ENCODE measurements around the gene CEP83. TPM values are rescaled to one million over a fixed set of nuclear protein-coding genes. Genes with fewer than 3 reads are reported as not detected.

The CEP83 gene
- total RNA-seq, 1 experiment from 2014 or later = 19.2 TPM

DNA sequence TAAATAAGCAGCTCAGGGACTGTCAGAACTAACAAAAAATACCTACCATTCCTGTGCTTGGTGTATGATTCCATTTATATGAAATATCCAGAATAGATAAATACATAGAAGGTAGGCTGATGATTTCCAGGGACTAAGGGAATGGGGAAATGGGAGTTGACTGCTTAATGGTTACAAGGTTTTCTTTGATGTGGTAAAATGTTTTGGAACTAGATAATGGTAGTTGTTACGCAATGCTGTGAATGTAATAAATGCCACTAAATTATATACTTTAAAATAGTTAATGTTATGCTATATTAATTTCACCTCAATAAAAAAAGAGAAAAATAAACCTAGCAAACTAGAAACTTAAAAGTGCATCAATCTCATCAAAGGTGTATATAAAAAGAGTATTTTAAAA, 41.1 kb downstream of the CEP83 start:
- no peak overlapping the region for H3K9ac ChIP-seq (ENCODE audit: low read length)
- ChIA-PET CTCF (no interaction called here), RAD21 (ENCODE audit: low non-redundant PET in 1 of 2, low total read pairs in 2 of 2, uncharacterized antibody in 2 of 2, unreplicated experiment in 2 of 2) (no interaction called here), POLR2A (no interaction called here)
- peaks cover 0 to 6% of the 10 kb centered on the region in 2 experiments; a peak in 1 of 4 replicates for H3K36me3 ChIP-seq (ENCODE audit: control insufficient read depth in 1 of 2, insufficient read depth in 2 of 2, low read length in 2 of 2)
- DNase-seq (ENCODE audit: low read depth, low spot score) (no peak), ATAC-seq (no peak)
- H2AFZ ChIP-seq (ENCODE audit: low read depth, low read length, poor library complexity, severe bottlenecking) = no peak overlapping the region
- H3K9me3 ChIP-seq (ENCODE audit: control insufficient read depth in 1 of 2, insufficient read depth in 1 of 2, low read depth in 1 of 2, low read length in 2 of 2) = peaks cover 0 to 14% of the 10 kb centered on the region in 2 experiments; a peak in 3 of 4 replicates
- no TSS peak for BruUV-seq (replicated peaks)
- H3K4me3 ChIP-seq (replicated peaks in 1 of 2; ENCODE audit: low read depth in 1 of 2, low read length in 2 of 2) = no peak overlapping the region
- H3K27ac ChIP-seq (ENCODE audit: low read depth, low read length) = no peak overlapping the region
- peaks cover 58% of the 10 kb centered on the region for H3K79me2 ChIP-seq (ENCODE audit: insufficient read depth, low read length)
- H3K4me2 ChIP-seq (ENCODE audit: low read length) = no peak overlapping the region
- TF ChIP-seq CEBPB (IDR thresholded peaks at IDR 0.05; ENCODE audit: low read depth) = 0 out of 2 replicates have a peak, but pooled peaks have one; percentile 23
- TF ChIP-seq RAD21 (IDR thresholded peaks at IDR 0.05; ENCODE audit: low read depth) = no peak
- no peak for TF ChIP-seq POLR2A (IDR thresholded peaks at IDR 0.05; ENCODE audit: borderline replicate concordance, extremely low read depth, insufficient read depth, insufficient read length)
- H3K9me2 ChIP-seq (ENCODE audit: insufficient read depth) = no peaks in the 10 kb centered on the region
- H3K4me1 ChIP-seq (ENCODE audit: control insufficient read depth in 1 of 2, insufficient read depth in 2 of 2, low read length in 2 of 2) = no peaks in the 10 kb centered on the region
- no peaks in the 10 kb centered on the region for H3K27me3 ChIP-seq (ENCODE audit: insufficient read depth, low read length)
- intact Hi-C loops (cut with micrococcal nuclease) = no loop called here
- H4K20me1 ChIP-seq (ENCODE audit: insufficient read depth) = no peaks in the 10 kb centered on the region

DNA sequence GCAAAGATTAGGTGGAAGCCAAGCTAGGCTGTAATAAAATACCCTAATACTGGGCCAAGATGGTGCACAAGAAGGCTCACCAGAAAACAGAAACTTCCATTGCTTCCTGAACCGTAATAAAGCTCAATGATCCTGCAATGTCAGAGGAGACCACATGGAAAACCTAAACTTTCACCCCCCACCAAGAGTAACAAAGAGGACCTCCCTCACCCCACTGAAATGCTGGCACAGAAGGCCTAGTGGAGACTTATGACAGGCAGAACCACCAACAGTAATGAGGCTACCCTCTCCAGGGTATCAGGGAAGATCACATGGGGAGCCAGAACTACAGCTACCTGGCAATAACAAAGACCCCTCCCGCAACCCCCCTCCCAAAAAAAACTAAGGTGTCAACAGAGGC, 43.1 kb downstream of the CEP83 start:
- Histone ChIP-seq H3K4me1 (ENCODE audit: control insufficient read depth in 1 of 2, insufficient read depth in 2 of 2, low read length in 2 of 2) (no peaks in the 10 kb centered on the region), H3K9ac (ENCODE audit: low read length) (no peak overlapping the region), H3K27ac (ENCODE audit: low read depth, low read length) (no peak overlapping the region), H3K4me2 (ENCODE audit: low read length) (no peak overlapping the region), H4K20me1 (ENCODE audit: insufficient read depth) (no peaks in the 10 kb centered on the region), H2AFZ (ENCODE audit: low read depth, low read length, poor library complexity, severe bottlenecking) (no peak overlapping the region), H3K9me3 (ENCODE audit: control insufficient read depth in 1 of 2, insufficient read depth in 1 of 2, low read depth in 1 of 2, low read length in 2 of 2) (peaks cover 0 to under 1% of the 10 kb centered on the region in 2 experiments; a peak in 3 of 4 replicates), H3K36me3 (ENCODE audit: control insufficient read depth in 1 of 2, insufficient read depth in 2 of 2, low read length in 2 of 2) (no peaks in the 10 kb centered on the region), H3K27me3 (ENCODE audit: insufficient read depth, low read length) (no peaks in the 10 kb centered on the region), H3K4me3 (replicated peaks in 1 of 2; ENCODE audit: low read depth in 1 of 2, low read length in 2 of 2) (no peak overlapping the region), H3K79me2 (ENCODE audit: insufficient read depth, low read length) (peaks cover 44% of the 10 kb centered on the region), H3K9me2 (ENCODE audit: insufficient read depth) (no peaks in the 10 kb centered on the region)
- RAD21 ChIA-PET (ENCODE audit: low non-redundant PET in 1 of 2, low total read pairs in 2 of 2, uncharacterized antibody in 2 of 2, unreplicated experiment in 2 of 2) = no interaction called here
- DNase-seq (ENCODE audit: low read depth, low spot score) = no peak
- intact Hi-C loops (cut with micrococcal nuclease) = no loop called here
- CTCF ChIA-PET = no interaction called here
- no peak for ATAC-seq
- POLR2A ChIA-PET = no interaction called here
- BruUV-seq (replicated peaks) = no TSS peak
- no peak for TF ChIP-seq EZH2 (IDR thresholded peaks at IDR 0.05)
- no peak for TF ChIP-seq SP1 (IDR thresholded peaks at IDR 0.05; ENCODE audit: low read depth)
- no peak for TF ChIP-seq ELF1 (IDR thresholded peaks at IDR 0.05; ENCODE audit: borderline replicate concordance, low read depth)
- no peak for TF ChIP-seq TCF7L2 (IDR thresholded peaks at IDR 0.05; ENCODE audit: borderline replicate concordance, extremely low read depth, insufficient read depth, insufficient read length)
- TF ChIP-seq POLR2AphosphoS5 (IDR thresholded peaks at IDR 0.05; ENCODE audit: low read depth, low read length) = no peak
- TF ChIP-seq, protein P1, sequence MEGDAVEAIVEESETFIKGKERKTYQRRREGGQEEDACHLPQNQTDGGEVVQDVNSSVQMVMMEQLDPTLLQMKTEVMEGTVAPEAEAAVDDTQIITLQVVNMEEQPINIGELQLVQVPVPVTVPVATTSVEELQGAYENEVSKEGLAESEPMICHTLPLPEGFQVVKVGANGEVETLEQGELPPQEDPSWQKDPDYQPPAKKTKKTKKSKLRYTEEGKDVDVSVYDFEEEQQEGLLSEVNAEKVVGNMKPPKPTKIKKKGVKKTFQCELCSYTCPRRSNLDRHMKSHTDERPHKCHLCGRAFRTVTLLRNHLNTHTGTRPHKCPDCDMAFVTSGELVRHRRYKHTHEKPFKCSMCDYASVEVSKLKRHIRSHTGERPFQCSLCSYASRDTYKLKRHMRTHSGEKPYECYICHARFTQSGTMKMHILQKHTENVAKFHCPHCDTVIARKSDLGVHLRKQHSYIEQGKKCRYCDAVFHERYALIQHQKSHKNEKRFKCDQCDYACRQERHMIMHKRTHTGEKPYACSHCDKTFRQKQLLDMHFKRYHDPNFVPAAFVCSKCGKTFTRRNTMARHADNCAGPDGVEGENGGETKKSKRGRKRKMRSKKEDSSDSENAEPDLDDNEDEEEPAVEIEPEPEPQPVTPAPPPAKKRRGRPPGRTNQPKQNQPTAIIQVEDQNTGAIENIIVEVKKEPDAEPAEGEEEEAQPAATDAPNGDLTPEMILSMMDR (IDR thresholded peaks at IDR 0.05 in 2 of 3, conservative IDR thresholded peaks at IDR 0.05 in 1 of 3; ENCODE audit: borderline replicate concordance in 1 of 3, insufficient read depth in 1 of 3, low read depth in 2 of 3, low read length in 2 of 3) = no peak
- TF ChIP-seq ZFX (IDR thresholded peaks at IDR 0.05) = no peak
- no peak for TF ChIP-seq CBX3 (IDR thresholded peaks at IDR 0.05; ENCODE audit: low read depth)
- no peak for TF ChIP-seq RAD21 (IDR thresholded peaks at IDR 0.05; ENCODE audit: low read depth)
- TF ChIP-seq EGR1 (IDR thresholded peaks at IDR 0.05; ENCODE audit: low read depth) = no peak
- no peak for TF ChIP-seq SIN3A (IDR thresholded peaks at IDR 0.05; ENCODE audit: low read depth)
- TF ChIP-seq ZBTB33 (IDR thresholded peaks at IDR 0.05; ENCODE audit: extremely low read depth, insufficient replicate concordance, low read length) = no peak
- TF ChIP-seq JUND (IDR thresholded peaks at IDR 0.05) = no peak
- TF ChIP-seq SRF (IDR thresholded peaks at IDR 0.05; ENCODE audit: low read depth) = no peak
- TF ChIP-seq YY1 (IDR thresholded peaks at IDR 0.05; ENCODE audit: extremely low read depth, insufficient replicate concordance, low read depth, low read length) = no peak
- no peak for TF ChIP-seq CEBPB (IDR thresholded peaks at IDR 0.05; ENCODE audit: low read depth)

Measured in HCT116 (cell line).